ENCODE measurements around the gene MANBA.

GRCh38 chr4:102589743-102590142, 171.0 kb downstream of the MANBA start:
- TF ChIP-seq CTCF (IDR thresholded peaks at IDR 0.05) (no peak), POLR2AphosphoS5 (IDR thresholded peaks at IDR 0.05; ENCODE audit: insufficient read depth in 1 of 2, low read depth in 1 of 2) (no peak), POLR2A (IDR thresholded peaks at IDR 0.05) (no peak)
